ENCODE results near the gene ADAMTS8.
"Not testable (repeated sequence)": the region's sequence is repeated elsewhere in the genome, so short reads cannot be mapped to it uniquely, and the experiment has no call there.

The ADAMTS8 gene

DNA sequence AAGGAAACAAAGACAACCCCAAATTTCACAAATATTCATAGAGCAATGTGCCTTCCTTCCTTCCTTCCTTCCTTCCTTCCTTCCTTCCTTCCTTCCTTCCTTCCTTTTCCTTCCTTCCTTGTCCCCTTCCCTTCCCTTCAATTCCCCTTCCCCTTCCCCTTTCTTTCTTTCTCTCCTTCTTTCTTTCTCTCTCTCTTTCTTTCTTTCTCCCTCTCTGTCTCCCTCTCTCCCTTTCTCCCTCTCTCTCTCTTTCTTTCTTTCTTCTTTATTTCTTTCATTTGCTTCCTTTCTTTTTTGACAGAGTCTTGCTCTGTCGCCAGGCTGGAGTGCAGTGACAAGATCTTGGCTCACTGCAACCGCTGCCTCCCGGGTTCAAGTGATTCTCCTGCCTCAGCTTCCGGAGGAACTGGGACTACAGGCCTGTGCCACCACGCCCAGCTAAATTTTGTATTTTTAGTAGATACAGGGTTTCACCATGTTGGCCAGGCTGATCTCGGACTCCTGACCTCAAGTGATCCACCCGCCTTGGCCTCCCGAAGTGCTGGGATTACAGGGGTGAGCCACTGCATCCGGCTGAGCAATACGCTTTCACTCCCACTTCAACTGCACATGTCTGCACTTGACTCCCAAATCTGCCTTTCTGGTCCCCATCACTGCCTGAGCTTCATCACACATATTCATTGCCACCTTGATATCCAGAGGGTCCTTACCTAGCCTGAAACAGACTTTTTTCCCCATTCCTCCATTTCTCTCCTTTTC is 10.2 kb upstream of the ADAMTS8 start:
- not testable (repeated sequence) for DNase-seq

DNA sequence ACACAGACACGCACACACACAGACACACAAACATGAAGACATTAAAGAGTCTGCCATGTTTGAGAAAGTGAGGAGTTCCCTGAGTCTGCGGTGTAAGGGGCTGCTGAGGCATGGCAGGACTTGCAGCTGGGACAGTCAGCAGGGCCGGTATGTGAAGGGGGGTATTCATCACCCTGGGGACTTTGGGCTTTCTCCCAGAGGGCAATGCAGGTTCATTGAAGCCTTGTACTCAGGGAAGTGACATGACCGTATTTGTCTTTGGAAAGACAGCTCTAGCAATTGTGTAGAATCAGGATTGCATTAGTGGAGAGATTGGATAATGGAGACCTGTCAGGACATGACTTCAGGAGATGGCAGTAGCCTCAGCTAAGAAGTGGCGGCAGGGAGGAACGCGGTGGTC is 9.4 kb upstream of the ADAMTS8 start:
- DNase-seq, result no peak

DNA sequence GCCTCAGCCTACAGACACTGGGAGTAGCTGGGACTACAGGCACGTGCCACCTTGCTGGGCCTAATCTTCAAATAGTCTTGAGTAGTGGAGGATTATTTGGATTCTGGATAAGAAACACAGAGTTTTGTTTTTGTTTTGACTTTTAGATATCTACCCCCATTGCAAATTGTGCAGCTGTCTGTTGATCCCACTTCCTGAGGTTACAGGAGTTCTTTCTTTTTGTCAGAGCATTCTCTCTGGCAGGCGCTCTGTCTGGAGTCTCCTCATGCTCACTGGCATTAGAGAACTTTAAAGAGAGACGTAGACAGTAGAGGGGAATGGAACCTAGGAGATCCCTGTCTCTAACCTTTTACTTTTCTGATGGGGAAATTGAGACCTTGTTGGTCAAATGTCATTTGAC is 7.8 kb upstream of the ADAMTS8 start:
- DNase-seq, result no peak

DNA sequence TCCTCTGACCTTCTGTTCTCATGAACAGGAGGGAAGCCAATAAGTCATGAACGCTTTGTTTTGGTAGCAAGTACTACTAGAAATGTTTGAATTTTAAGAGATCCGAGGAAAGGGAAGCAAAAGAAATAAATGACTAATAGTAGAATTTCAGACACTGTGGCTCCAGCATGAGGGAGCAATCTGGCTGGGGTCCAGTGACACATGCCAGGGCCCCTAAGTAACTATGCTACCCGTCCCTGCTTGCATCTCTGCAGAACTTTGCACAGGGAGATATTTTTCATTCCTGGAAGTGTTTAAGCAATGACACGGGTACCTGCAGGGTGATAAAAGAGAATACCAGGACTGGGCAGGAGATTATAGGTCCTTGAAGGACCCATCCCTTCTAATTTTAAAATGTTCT is 7.3 kb upstream of the ADAMTS8 start:
- no peak for DNase-seq

DNA sequence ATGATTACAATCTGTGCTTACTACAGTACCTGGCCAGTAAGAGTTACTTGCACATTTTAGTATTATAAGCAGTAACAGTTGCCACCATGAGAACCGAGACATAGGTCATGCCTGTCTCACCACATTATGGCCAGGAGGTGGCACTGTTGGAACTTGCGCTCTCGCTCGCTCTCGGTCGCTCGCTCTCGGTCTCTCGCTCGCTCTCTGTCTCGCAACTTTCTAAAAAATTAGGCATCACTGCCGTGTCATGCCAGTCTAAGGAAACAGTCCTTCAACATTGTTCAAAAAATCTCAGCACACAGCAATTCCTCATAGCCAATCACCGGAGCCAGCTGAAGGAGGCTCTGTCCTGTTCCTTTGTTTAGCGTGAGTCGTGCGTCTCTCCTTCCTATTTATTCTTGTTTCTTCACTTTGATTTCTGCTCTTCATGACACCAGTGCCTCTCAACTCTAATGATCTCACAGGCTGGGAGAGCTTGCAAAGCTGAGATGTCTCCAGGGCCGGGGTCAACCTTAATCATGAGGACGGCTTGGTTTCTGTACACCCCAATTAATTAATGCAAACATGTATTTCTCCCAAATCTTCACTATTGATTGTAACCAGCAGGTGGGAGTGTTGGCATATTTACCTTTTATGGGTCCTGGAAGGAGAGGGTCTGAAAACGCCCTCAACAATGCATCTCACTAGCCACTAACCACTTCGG is 6.3 kb upstream of the ADAMTS8 start:
- DNase-seq, result peak; percentile 57

DNA sequence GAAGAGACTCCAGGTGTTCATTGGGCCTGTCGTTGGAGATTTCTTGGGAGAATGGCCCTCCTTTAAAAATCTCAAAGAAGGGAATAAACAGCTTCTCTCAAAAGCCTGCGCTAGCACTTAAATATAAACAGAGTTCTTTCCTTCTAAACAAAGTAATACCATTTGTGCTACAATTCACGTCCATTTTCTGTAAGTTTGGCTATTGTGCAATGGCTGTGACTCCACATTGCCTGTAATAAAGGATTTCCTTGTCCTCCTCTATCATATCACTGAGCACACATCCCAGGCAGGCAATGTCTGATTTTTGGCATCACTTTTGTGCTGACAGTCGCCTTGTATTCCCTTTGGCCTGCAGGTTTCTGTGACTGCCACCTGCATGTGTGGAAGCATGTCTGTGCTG is 4.9 kb upstream of the ADAMTS8 start:
- no peak for DNase-seq

DNA sequence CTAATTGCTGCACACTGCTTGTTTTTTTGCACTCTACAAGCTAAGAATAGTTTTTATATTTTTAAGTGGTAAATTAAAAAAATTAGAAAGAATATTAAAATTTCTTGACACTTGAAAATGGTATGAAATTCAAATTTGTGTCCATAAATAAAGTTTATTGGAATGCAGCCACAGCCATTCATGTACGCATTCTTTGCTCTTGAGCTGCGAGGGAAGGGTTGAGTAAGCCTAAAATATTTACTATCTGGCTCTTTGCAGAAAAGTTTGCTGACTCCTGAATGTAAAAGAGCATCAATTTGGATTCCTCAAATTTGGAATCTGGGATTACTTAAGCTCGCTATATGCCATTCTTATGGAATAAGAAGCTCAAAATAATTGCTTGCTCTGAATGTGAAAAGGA is 3.4 kb upstream of the ADAMTS8 start:
- no peak for DNase-seq

DNA sequence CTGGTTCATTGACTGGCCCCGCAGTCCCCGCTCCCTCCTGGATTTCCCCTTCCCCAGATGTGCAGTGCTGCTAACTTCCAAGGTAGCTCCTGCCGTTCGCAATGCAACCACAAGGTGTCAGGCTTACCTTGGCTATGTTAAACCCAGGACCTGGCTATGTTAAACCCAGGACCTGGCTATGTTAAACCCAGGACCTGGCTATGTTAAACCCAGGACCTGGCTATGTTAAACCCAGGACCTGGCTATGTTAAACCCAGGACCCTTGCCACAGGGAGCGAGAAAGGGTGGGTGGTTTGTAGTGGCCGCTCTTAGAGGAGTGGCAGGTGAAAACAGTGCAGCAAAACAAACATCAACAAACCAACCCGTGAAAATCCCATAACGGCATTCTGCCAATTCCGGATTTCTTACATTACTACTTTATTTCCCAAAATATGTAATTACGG is 2.9 kb upstream of the ADAMTS8 start:
- DNase-seq, result peak; percentile 37

DNA sequence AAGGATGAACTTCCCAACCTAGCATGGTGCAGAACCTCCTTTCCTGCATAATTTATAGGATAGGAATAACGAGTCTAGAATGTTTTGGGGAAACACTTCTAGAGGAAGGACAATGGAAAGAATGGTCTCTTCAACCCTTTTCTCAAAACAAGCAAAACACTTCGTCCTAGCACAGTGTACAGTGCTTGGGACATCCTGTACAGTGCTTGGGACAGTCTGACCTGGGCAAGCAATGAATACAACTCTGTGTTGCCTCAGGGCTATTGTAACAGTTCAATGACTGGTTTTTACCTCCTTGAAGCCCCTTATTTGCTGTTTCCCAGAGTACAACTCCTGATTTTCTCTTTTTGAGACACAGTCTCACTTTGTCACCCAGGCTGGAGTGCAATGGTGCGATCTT is 1.6 kb upstream of the ADAMTS8 start:
- DNase-seq, result no peak

DNA sequence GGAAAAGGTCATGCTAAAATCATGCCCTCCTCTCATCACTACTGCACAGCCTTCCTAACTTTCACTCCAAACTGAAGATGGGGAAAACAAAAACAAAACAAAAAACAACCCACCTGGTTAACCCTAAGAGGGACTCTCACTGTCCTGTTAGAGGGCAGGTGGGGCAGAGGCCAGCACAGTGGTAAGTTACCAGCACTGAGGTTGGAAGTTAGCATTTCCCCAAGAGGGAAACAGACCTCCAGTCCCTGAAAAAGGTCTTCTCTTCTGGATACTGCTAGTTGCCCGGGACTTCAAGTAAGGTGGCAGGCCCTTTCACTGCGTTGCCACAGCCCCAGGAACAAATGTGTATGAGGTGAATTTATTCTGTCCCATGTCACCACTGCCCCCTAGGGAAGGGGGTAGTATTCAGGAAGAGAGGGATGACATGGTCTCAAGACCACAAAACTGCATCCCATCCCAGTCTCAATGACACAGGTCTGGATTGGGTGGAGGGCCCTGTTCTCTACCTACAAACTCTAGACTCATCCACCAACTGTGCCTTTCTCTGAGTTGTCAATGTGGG is 792 bp upstream of the ADAMTS8 start:
- no peak for DNase-seq

DNA sequence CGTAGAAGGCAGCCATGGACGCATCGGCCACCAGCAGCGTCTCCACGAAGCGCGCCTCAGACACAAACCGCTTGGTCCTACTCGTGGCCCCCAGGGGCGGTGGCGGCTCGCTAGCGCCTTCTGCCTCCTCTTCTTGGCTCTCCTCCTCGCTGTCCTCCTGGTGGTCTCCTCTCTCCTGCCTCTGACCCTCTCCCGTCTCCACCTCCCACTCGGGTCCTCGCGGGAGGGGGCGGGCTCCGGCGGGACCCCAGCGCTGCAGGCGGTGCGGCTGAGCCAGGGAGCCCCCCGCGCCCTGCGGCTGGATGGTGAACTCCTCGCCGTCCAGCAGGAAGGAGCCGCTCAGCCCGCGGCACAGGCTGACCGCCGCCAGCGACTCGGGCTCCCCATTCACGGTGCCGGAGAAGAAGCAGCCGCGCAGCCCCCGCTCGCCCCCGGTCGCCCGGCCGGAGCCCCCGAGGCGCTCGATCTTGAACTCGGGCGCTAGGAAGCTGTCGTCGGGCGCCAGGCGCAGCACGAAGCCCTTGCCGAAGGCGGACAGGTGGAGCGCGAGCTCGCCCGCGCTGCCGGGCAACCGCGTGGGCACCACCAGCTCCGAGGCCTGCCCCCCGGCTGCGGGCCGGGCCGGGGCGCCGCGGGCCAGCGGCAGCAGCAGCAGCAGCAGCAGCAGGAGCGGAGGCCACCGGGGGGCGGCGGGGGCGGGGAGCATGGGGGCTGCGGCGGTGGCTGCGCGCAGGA is 661 bp downstream of the ADAMTS8 start:
- DNase-seq, result no peak

DNA sequence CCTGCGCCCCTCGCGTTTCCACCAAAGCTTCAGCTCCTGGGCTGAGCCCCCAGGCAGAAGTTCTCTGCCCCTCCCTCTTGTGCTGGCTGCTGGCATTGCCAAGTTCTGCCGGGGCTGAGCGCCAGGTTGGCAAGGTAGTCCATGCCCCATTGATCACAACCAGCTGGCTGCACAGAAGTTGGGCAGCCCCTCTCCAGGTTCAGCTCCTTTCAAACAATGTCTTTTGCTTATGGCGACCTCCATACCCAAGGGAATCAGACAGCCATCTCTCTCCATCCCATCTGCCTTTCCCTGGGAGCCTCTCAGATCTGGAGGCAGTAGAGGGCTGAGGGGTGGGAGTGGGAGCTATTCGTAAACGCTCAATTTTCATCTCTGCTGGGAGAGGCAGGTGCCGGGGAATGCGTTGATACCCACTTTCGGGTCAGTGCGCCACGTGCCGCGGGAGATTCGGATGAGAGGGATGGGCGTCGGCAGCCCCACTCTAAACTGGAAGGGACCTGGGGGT is 1.5 kb downstream of the ADAMTS8 start:
- DNase-seq, result no peak

DNA sequence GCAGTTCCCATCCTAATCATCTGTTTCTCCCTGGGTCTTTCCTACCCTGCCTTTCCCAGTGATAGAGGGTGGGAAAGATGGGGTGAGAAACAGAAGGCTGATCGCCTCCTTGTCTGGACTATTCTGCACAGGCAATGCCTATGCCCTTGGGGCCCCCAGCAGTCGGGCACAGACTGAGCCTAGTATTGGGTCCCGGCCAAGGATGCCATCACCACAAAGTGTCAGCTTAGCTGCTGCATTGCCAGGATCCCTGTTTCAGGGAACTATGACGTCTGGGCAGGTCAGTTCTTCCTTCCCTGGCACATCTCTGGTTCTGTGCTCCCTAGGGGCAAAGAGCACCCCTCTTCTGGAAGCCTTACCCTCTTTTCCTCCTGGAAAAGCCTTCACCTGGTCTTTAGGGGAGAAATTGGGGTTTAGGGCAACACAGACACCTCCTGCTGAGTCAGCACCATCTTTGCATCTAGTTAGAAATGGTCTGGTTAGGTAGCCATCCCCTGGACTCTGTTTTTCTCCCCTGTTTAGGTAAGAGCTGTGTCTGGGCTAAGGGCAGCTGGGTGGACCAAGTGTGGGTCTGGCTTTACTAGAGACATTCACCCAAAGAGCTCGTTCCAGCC is 2.1 kb downstream of the ADAMTS8 start:
- no peak for DNase-seq

DNA sequence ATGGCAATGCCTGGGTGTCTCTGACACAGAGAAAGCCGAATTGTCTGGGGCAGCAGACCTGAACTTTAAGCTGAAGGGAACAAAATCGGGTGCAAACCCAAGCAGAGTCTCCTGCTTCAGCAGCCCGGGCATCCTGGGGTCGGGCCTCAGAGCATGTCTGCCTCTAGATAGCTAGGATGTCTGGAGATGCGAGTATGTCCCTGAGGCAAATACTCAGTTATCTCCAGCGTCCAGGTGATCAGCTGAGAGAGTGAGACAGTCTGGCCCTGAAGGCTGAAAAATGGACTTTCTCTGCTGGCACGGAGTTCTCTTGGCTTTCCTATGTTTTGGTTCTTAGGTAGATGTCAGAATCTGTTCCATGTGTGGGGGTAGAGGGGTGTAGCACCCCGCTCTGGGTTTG is 3.3 kb downstream of the ADAMTS8 start:
- DNase-seq, result no peak

DNA sequence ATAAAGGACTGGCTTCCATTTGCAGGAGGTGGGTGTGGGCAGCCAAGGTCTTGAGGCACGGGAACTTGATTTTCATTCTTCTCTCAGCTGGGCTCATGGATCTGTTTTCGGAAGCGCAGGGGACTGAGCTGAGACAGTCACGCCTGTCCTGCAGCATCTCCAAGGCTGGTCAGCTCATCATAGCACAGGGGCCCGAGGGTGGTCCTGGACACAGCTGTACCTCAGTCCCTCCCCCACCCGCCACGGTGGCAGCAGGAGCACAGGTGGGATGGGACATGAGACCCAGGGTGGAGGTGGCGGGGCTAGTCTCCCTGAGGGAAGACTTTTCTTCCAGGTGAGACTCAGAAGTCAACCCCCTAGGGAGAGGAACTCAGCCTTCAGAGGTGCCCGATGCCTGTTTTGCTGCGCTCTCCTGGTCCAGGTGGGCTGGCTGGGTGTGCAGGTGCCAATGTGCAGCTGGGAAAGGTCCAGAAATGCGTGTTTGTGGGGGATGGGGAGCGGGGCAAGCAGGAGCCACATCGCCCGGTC is 3.7 kb downstream of the ADAMTS8 start:
- DNase-seq, result no peak

DNA sequence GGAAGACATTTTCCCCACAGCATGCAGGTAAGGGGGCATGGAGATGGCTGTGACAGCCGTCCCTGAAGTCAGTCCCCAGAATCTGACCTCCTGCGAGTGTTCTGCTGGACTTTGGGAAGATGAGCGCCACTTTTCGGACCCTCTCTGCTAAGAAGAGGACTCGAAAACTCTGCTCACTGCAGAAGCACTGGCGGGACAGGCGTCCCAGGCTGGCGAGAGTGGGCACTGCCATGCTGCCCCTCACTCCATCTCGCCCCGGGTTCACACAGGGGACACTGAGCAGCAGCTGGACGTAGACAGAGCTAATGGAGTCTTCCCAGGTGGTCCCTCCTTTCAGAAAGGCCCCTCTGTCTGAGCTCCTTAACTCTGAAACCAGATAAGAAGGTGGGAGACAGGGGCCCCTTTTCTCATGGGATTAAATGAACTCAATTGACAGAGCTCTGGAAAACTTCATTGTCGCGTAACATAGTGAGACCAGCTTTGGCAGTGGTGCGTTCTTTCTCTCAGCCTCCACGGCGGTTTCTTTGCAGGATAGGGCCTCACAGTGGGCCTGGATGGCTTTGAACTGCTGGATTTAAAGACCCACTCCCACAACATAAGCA is 4.8 kb downstream of the ADAMTS8 start:
- no peak for DNase-seq

DNA sequence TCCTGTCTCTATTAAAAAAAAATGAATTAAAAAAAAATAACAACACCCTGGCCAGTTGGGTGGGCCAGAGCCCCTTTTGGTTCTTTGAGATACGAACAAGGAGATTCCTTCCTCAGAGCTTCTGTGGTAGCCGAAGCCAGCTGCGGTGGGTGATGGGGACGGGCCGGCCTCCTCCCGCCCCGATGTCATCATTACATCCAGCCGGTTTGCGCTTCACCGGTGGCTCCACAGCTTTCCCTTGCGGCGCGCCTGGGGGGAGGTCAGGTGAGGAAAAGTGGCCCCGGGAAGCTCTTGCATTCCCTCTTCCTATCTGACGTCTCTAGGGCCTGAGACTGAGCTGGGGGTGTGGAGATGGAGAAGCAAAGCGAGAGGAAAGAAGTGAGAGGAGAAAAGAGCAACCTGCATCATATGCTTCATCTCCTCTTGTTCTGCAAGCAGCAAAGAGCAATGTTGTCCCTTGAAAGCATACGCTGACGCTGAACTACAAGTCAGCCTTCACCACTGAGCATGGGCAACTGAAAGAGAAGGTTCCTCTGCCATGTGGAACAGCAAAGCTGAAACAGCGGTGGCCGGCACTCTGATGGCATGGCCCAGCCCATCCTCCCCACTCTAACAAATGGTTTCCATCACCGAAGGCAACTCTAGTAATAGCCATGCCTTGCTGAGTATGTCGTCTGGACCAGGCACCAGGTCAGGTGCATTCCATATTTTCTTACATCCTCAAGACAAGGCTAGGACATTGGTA is 6.0 kb downstream of the ADAMTS8 start:
- no peak for DNase-seq

DNA sequence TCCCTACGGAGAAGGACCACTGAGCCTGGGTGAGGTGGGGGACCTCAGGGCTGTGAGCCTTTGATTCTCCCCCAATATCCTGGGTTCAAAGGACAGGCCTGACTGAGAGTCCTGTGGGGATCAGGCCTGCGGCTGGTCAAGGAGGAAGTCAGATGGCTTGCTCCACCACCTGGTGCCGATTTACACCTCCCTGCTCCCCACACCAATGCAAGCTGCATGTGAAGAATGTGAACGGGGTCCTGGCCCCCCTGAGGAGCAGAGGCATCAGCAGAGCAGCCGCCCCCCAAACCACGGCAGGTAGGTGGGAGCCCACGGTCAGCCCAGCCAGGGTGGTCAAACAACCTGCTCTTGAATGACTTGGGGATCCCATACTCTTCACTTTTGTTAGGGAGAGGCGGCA is 6.7 kb downstream of the ADAMTS8 start:
- DNase-seq, result no peak

DNA sequence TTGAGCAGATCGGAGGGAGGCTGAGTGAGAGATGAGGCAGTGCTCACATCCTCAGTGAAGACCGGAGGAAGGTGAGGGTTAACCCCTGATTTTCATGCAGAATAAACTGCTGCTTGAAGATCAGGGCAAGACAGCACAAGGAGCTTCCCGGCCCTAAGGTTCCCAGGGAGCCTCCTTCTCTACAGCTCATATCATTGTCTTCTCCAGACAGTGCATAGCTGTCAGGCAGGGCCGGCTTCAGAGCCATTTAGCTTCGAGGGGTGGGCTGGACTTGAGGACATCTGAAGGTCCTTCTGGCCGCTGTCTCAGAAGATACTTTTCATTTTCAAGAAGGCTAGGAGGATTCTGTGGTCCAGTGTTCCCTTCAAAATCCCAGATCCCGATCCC is 7.2 kb downstream of the ADAMTS8 start:
- no peak for DNase-seq

DNA sequence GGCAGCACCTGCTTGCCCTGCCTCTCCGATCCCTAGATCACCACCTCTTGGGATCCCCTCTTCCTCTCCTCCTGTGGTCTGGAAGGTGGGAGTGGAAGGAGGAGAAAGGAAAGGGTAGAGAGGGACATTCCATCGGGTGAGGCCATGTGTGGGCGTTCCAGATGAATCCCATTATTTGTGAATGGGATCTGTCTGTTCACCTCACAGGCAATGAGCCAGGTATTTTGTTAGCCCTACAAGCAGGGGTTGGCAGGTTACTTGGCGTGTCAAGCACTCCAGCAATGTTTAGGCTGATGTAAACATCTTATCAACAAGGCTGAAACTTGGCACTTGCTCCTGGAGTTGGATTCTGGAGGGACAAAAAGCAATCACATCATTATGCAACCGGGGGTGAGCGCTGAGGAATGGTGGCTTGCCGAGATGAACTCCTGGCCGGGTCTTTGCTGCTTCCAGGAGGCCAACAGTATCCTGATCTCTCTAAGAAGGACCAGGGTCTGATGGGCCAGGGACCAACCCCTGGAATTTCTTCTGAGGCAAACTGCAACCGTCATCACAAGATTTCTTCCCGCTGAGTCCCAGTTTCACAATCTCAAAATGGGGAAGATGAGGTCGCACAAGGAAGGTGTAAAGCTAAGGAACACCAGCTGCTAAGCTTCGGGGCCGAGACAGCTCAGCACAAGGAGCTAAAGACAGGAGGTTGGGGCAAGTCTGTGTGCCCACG is 7.8 kb downstream of the ADAMTS8 start:
- no peak for DNase-seq

DNA sequence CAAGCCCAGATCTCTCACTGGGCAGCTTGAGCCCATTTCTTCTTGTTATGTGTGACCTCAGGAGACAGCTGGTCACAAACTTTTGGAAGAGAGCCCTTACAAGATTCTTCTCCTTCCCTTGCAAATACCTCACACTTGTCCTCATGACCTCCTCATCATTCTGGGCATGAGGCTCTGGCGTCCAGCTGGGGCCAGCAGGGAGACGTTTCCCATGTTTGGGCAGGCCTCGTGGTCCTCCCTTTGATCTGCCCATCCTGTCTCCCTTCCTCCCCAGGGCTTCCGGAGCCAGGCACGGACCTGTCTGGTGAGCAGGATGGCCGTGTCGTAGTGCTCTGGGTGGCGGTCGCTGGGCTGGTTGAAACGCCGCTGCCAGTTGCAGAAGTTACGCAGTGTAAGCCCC is 9.7 kb downstream of the ADAMTS8 start:
- DNase-seq, result no peak

All from DMS153 (cell line).